SK-N-MC (cell line): ENCODE results near the gene SHROOM3.

Experiments used
- DNase-seq: peaks from one replicate; pipeline ENCODE4 v3.0.0-alpha.2; 2011; ENCODE audit warnings: low read depth, low spot score
- H3K27ac ChIP-seq: fragments of 200-600 bp; sonication (generic); 2 replicates; pipeline ENCODE4 v1.5.1; 2016; ENCODE audit warnings: mixed run types
- H3K36me3 ChIP-seq: fragments of 200-600 bp; sonication (generic); 2 replicates; pipeline ENCODE4 v1.6.1; 2017; ENCODE audit warnings: antibody characterized with exemption, low read length, mixed read lengths; ENCODE audit not compliant: insufficient read depth
- H3K4me3 ChIP-seq: fragments of 200-600 bp; sonication (generic); 2 replicates; pipeline ENCODE4 v1.5.1; 2016
- H3K9ac ChIP-seq: fragments of 200-600 bp; sonication (generic); 2 replicates; pipeline ENCODE4 v1.8.0; 2017; ENCODE audit warnings: mixed run types, mixed read lengths; ENCODE audit not compliant: insufficient read length
- H3K9me3 ChIP-seq: fragments of 200-600 bp; sonication (generic); 2 replicates; pipeline ENCODE4 v1.6.1; 2017; ENCODE audit warnings: low read depth, mild to moderate bottlenecking, antibody characterized with exemption, low read length, moderate library complexity, mixed read lengths
- EZH2 ChIP-seq: fragments of 200-600 bp; sonication (generic); IDR thresholded peaks from one replicate; pipeline ENCODE4 v1.6.1; 2017; ENCODE audit warnings: antibody characterized with exemption
- FOXP2 ChIP-seq: optimal IDR thresholded peaks from 2 replicates; pipeline ENCODE3; 2011; ENCODE audit warnings: mild to moderate bottlenecking, moderate library complexity; ENCODE audit not compliant: insufficient read depth; ENCODE audit errors: extremely low read length, control extremely low read depth
- POLR2AphosphoS5 ChIP-seq: IDR thresholded peaks from 2 replicates; pipeline ENCODE4 v1.6.1; 2012; ENCODE audit warnings: mild to moderate bottlenecking, low read depth, low read length, borderline replicate concordance

Gene SHROOM3

DNA sequence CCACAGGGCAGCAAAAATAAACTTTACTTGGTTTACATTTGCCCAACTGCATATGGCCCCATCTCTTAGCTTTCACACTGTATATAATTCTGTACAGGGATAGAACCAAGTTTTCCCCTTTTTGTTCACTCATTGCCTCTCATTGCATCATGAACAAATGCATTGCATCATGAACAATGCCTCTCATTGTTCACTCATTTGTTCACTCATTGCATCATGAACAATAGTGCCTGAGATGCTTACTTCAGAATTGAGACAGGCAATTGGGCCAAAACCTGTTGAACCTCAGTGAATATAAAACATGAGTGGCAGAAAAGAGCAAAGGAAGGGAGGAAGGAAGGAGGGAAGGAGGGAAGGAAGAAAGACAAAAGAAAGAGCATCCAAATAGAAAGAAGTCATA, 364.7 kb downstream of the SHROOM3 start:
- no peak overlapping the region for H3K27ac ChIP-seq
- H3K9me3 ChIP-seq = no peaks in the 10 kb centered on the region
- H3K9ac ChIP-seq = no peak overlapping the region
- no peaks in the 10 kb centered on the region for H3K36me3 ChIP-seq
- no peak for DNase-seq
- TF ChIP-seq EZH2 (no peak), FOXP2 (no peak), POLR2AphosphoS5 (no peak)
- H3K4me3 ChIP-seq = no peak overlapping the region

DNA sequence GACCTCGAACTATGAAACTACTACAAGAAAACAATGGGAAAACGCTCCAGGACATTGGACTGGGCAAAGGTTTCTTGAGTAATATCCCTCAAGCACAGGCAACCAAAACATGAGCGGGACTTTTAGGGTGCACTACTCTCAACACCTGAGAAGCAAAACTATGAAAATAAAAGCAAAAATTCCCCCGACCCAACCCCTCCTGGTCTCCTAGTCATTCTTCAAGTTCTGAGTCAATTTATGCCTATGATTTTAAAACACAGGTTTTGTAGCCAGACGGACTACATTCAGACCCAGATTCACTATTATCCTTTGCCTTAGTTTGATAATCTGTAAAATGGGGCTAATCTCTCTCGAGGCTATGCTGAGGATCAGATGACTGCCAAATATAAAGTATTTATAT, 365.9 kb downstream of the SHROOM3 start:
- no peaks in the 10 kb centered on the region for H3K9me3 ChIP-seq
- TF ChIP-seq POLR2AphosphoS5 = no peak
- TF ChIP-seq FOXP2 = no peak
- no peak for TF ChIP-seq EZH2
- no peak overlapping the region for H3K4me3 ChIP-seq
- H3K9ac ChIP-seq = no peak overlapping the region
- no peak overlapping the region for H3K27ac ChIP-seq
- no peak for DNase-seq
- no peaks in the 10 kb centered on the region for H3K36me3 ChIP-seq

DNA sequence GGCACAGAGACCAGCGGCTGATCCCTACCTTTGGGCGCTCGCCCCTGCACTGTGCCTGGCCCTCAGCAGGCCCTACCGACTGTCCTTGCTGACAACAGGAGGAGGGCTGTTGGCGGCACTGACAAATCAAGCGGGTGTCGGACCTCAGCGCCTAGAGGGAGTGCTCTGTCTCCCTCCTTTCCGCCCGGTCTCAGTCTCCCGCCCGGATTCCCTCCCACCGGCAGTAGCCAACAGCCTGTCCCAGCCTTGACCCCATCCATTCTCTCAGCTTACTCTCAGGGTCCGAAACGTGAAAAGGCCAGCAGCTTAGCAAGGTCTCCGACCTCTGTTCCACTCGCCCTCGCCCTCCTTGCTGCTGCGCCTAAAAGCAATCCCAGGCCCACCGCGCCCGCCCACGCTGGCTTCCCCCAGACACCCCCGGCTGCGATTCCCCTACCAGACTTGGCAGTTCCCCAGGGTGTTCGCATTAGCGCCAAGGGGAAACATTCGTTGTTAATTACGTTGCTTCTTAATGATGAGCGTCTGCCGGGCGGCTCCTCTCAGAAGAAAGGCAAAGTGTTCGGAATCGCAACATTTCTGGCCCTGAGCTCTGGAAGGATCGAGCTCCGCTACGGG, 366.7 kb downstream of the SHROOM3 start:
- no peak overlapping the region for H3K4me3 ChIP-seq
- no peaks in the 10 kb centered on the region for H3K36me3 ChIP-seq
- H3K27ac ChIP-seq = no peak overlapping the region
- TF ChIP-seq EZH2 = no peak
- no peak for TF ChIP-seq POLR2AphosphoS5
- no peak for TF ChIP-seq FOXP2
- H3K9ac ChIP-seq = no peak overlapping the region
- no peaks in the 10 kb centered on the region for H3K9me3 ChIP-seq
- DNase-seq = no peak

DNA sequence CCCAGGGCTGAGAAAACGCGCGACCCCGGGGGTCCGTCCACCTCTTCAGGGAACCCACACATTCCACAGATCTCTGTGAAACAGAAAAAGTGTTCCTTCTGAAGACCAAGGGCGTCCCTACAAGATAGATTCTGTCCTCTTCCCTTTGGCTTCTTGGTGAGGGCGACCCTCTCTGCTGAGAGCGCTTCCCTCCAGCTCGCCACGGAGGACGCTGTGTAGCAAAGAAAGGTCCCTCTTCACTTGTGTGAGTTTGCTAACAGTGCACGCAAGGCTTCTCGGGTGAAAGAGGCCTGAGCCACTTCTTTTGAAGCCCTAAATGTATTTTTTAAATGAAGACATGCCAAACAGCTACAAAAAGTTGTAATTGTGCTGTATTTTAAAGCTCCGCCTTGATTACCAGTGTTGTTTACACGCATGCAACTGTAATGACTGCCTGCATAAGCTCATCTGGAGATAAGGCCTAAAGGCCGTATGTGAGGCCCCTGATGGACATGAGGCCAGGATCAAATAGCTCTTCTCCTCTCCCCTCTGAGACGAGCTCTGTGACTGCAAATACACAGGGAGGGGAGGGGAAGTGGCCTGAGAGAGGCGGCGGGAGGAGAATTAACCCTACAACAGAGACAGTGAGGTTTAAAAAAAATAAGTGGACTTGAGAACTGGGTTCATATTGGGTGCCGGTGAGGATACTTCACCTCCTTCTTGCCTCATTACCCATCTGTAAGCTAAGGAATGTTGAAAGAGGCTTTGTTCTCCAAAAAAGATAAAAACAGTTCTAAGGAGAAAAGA, 367.4 kb downstream of the SHROOM3 start:
- H3K27ac ChIP-seq = no peak overlapping the region
- no peak for DNase-seq
- no peak overlapping the region for H3K9ac ChIP-seq
- TF ChIP-seq EZH2 = no peak
- no peak for TF ChIP-seq POLR2AphosphoS5
- TF ChIP-seq FOXP2 = no peak
- H3K9me3 ChIP-seq = no peaks in the 10 kb centered on the region
- H3K36me3 ChIP-seq = no peaks in the 10 kb centered on the region
- no peak overlapping the region for H3K4me3 ChIP-seq

DNA sequence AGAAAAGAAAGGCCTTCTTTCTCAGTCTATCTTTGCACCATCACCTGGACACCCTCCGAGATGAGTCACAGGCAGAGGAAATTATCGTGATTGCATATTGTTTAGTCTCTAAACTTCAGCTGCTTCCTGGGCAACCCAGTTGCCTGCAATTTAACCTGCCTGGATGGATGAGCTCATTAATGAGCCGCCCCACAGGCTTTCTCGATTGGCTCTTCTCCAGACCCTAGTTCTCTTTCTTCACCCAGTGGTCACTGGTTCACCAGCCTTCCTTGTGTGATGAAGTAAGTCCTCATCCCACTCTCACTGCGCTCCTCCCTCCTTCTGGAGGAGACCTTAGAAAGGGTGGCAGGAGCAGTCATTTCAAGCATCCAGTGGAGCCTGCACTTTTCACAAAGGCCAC, 368.5 kb downstream of the SHROOM3 start:
- Histone ChIP-seq H3K4me3 (no peak overlapping the region), H3K9me3 (no peaks in the 10 kb centered on the region; the same call in 1 of the 2 replicates), H3K9ac (no peak overlapping the region), H3K36me3 (no peaks in the 10 kb centered on the region), H3K27ac (no peak overlapping the region)
- DNase-seq = no peak
- TF ChIP-seq EZH2 = no peak
- no peak for TF ChIP-seq FOXP2
- no peak for TF ChIP-seq POLR2AphosphoS5

DNA sequence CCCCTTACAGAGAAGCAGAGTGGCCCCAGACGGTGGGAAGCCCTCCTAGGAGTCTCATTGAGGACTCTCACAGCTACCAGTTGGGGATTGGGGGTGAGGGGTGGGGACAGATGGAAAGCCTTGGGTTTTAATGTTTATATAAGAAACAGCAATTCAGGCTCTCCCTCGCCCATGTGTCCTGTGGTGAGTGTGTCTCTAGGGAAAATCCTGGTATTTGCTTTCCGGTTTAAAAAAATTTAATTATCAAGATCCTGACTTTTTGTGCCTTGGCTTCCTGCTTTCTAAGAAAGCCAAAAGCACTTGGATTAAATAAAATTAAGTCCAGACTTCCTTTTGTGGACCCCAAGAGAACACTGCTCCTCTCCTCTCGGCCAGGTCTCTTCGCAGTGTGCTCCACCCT, 369.1 kb downstream of the SHROOM3 start:
- Histone ChIP-seq H3K9me3 (no peaks in the 10 kb centered on the region; the same call in 1 of the 2 replicates), H3K4me3 (no peak overlapping the region), H3K36me3 (no peaks in the 10 kb centered on the region), H3K9ac (no peak overlapping the region), H3K27ac (no peak overlapping the region)
- peak; percentile 18 for DNase-seq
- no peak for TF ChIP-seq POLR2AphosphoS5
- TF ChIP-seq EZH2 = no peak
- no peak for TF ChIP-seq FOXP2

DNA sequence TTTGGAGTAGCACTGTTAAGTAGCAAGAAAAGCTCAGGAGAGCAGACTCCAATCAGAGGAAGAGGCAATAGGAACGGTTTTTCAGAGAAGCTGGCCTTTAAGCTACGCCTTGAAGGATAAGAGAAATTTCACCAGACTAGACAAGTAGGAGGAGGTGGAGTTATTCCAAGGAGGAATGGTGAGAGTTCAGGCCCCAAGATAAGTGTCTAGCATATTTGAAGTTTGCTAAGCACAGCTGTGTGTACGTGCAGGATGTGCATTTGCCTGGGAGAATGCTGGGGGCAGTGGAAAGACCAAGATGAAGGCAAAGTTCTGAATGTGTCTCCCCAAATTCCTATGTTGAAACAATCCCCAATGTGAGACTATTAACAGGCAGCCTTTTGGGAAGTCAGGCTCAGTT, 371.3 kb downstream of the SHROOM3 start:
- Histone ChIP-seq H3K36me3 (no peaks in the 10 kb centered on the region), H3K9me3 (no peaks in the 10 kb centered on the region; the same call in 1 of the 2 replicates), H3K27ac (no peak overlapping the region), H3K4me3 (no peak overlapping the region), H3K9ac (no peak overlapping the region)
- no peak for DNase-seq
- no peak for TF ChIP-seq POLR2AphosphoS5
- TF ChIP-seq FOXP2 = no peak
- no peak for TF ChIP-seq EZH2

DNA sequence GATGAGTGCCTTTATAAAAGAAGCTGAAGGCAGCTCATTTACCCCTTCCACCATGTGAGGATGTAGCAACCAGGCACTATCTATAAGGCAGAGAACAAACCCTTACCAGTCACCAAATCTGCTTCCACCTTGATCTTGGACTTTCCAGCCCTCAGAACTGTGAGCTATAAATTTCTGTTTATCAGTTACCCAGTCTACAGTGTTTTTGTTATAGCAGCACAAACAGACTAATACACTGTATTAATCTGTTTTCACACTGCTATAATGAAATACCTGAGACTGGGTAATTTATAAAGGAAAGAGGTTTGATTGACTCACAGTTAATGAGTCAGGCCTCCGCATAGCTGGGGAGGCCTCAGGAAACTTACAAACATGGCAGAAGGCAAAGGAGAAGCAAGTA, 371.7 kb downstream of the SHROOM3 start:
- TF ChIP-seq FOXP2 (no peak), POLR2AphosphoS5 (no peak), EZH2 (no peak)
- Histone ChIP-seq H3K4me3 (no peak overlapping the region), H3K27ac (no peak overlapping the region), H3K36me3 (no peaks in the 10 kb centered on the region), H3K9ac (no peak overlapping the region), H3K9me3 (no peaks in the 10 kb centered on the region; the same call in 1 of the 2 replicates)
- DNase-seq = no peak
